HEK293 (cell line): ENCODE results near the gene ABTB2.

Experiments
- CTCF ChIA-PET: fragments of 350-600 bp; formaldehyde crosslinking; extraction: SDS; loops from one replicate; lab custom pipeline; 2021; ENCODE audit warnings: antibody characterized with exemption; lab: Yijun Ruan, JAX
- POLR2A ChIA-PET: fragments of 300-600 bp; formaldehyde crosslinking; extraction: SDS; loops from one replicate; lab custom pipeline; 2020; ENCODE audit warnings: antibody characterized with exemption, inconsistent platforms; lab: Yijun Ruan, JAX
- H3K27ac ChIP-seq: fragments of 200-500 bp; sonication (Bioruptor generic); 2 replicates; pipeline ENCODE4 v1.5.1; 2014; ENCODE audit warnings: low read depth, low read length, control low read depth, inconsistent platforms; ENCODE audit errors: extremely low read depth
- H3K36me3 ChIP-seq, 2 experiments: fragments of 200-500 bp in 1 of 2; sonication (Bioruptor generic) in 1 of 2; 1 replicate in 1 of 2; 2 replicates in 1 of 2; pipeline ENCODE4 v1.5.1; 2014 to 2017; ENCODE audit warnings: inconsistent platforms in 2 of 2, low read length in 2 of 2; ENCODE audit not compliant: control insufficient read depth in 2 of 2, insufficient read depth in 1 of 2
- H3K4me1 ChIP-seq: fragments of 200-500 bp; sonication (Bioruptor generic); 2 replicates; pipeline ENCODE4 v1.5.1; 2014; ENCODE audit warnings: mild to moderate bottlenecking, low read length, inconsistent platforms; ENCODE audit not compliant: control insufficient read depth, insufficient read depth
- H3K4me3 ChIP-seq: 2 replicates; pipeline ENCODE4 v1.5.1; 2011; ENCODE audit warnings: low read depth, mild to moderate bottlenecking, control low read depth, low read length, moderate library complexity
- H3K9me3 ChIP-seq: fragments of 200-500 bp; sonication (Bioruptor generic); 2 replicates; pipeline ENCODE4 v1.5.1; 2014; ENCODE audit warnings: low read depth, low read length, inconsistent platforms; ENCODE audit not compliant: control insufficient read depth, insufficient read depth
- KLF10 ChIP-seq: fragments of 450-650 bp; IDR thresholded peaks from 2 replicates; pipeline ENCODE4 v1.5.1; 2018; ENCODE audit warnings: missing biosample characterization, mild to moderate bottlenecking, missing genetic modification characterization
- ZBTB1 ChIP-seq: fragments of 450-650 bp; formaldehyde crosslinking; IDR thresholded peaks from 2 replicates; pipeline ENCODE4 v1.5.1; 2016; ENCODE audit warnings: missing biosample characterization, missing genetic modification characterization
- ZBTB20 ChIP-seq: fragments of 450-650 bp; formaldehyde crosslinking; IDR thresholded peaks from 2 replicates; pipeline ENCODE4 v1.5.1; 2016; ENCODE audit warnings: missing biosample characterization, missing genetic modification characterization
- ZBTB8A ChIP-seq: fragments of 450-650 bp; formaldehyde crosslinking; IDR thresholded peaks from 2 replicates; pipeline ENCODE4 v1.5.1; 2016; ENCODE audit warnings: missing biosample characterization, missing genetic modification characterization
- ZIC2 ChIP-seq: fragments of 450-650 bp; formaldehyde crosslinking; IDR thresholded peaks from 2 replicates; pipeline ENCODE4 v1.5.1; 2016; ENCODE audit warnings: missing biosample characterization, missing genetic modification characterization
- ZNF174 ChIP-seq: fragments of 450-650 bp; formaldehyde crosslinking; IDR thresholded peaks from 2 replicates; pipeline ENCODE4 v1.5.0; 2017; ENCODE audit warnings: missing biosample characterization, mild to moderate bottlenecking, missing genetic modification characterization
- ZNF335 ChIP-seq: fragments of 450-650 bp; formaldehyde crosslinking; conservative IDR thresholded peaks from 2 replicates; pipeline ENCODE4 v1.5.1; 2016; ENCODE audit warnings: missing biosample characterization, missing genetic modification characterization
- ZNF621 ChIP-seq: fragments of 450-650 bp; formaldehyde crosslinking; IDR thresholded peaks from 2 replicates; pipeline ENCODE4 v1.5.1; 2017; ENCODE audit warnings: missing biosample characterization, missing genetic modification characterization
- ZNF624 ChIP-seq: fragments of 450-650 bp; formaldehyde crosslinking; IDR thresholded peaks from 2 replicates; pipeline ENCODE4 v1.5.1; 2017; ENCODE audit warnings: missing biosample characterization, missing genetic modification characterization
- ZNF76 ChIP-seq: fragments of 450-650 bp; formaldehyde crosslinking; IDR thresholded peaks from 2 replicates; pipeline ENCODE4; 2016; ENCODE audit warnings: low read depth, missing biosample characterization, missing genetic modification characterization, borderline replicate concordance
- ZSCAN23 ChIP-seq: fragments of 450-650 bp; formaldehyde crosslinking; IDR thresholded peaks from 2 replicates; pipeline ENCODE4 v1.5.1; 2016; ENCODE audit warnings: missing biosample characterization, missing genetic modification characterization
- TF ChIP-seq, protein P1 (sequence below): fragments of 450-650 bp; formaldehyde crosslinking; optimal IDR thresholded peaks from 2 replicates; pipeline ENCODE3; 2016; ENCODE audit warnings: missing biosample characterization, mild to moderate bottlenecking, missing genetic modification characterization
- TF ChIP-seq, protein P2 (sequence below): fragments of 450-650 bp; formaldehyde crosslinking; IDR thresholded peaks from 2 replicates; pipeline ENCODE4 v1.5.1; 2016; ENCODE audit warnings: missing biosample characterization, missing genetic modification characterization
- TF ChIP-seq, protein P3 (sequence below): fragments of 450-650 bp; formaldehyde crosslinking; IDR thresholded peaks from 2 replicates; pipeline ENCODE4 v1.5.1; 2016; ENCODE audit warnings: missing biosample characterization, missing genetic modification characterization
- TF ChIP-seq, protein P4 (sequence below): fragments of 450-650 bp; formaldehyde crosslinking; IDR thresholded peaks from 2 replicates; pipeline ENCODE4; 2016; ENCODE audit warnings: missing biosample characterization, missing genetic modification characterization
- TF ChIP-seq, protein P5 (sequence below): fragments of 450-650 bp; formaldehyde crosslinking; IDR thresholded peaks from 2 replicates; pipeline ENCODE4 v1.5.1; 2016; ENCODE audit warnings: missing biosample characterization, missing genetic modification characterization, borderline replicate concordance

ABTB2 gene

DNA sequence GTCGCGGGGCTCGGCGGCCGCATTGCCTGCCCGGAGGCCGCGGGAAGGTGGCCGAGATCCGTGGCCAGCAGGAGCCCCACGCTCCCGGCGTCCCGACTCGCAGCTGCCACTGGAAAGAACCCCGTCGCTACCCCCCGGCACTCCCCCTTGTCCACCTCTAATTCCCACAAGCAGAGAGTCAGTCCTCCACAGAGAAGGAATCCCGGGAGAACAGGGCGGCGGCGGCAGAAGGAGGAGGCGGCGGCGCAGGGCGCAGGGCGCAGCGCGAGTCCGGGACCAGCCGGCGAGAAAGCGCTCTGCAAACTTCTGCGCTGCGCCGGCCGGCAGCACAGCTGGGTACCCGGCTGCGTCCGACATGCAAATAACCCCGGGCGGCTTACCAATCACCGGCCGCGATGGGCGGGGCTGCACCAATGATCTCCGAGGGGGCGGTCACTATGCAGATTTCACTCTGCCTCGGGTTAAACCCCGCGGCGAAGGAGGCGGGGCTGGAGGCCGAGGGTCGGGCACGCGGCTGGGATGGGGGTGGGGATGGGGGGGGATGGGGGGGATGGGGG is at the start of gene ABTB2 (continued):
- TF ChIP-seq ZNF76 (tag by site-specific recombination): peak; percentile 60; the same call in 1 of the 2 replicates
- TF ChIP-seq ZBTB8A: peak; percentile 79
- no peak for TF ChIP-seq ZNF174 (tag by site-specific recombination)
- peak; percentile 56; the same call in 1 of the 2 replicates for TF ChIP-seq ZIC2 (tag by site-specific recombination)
- TF ChIP-seq, protein P1, sequence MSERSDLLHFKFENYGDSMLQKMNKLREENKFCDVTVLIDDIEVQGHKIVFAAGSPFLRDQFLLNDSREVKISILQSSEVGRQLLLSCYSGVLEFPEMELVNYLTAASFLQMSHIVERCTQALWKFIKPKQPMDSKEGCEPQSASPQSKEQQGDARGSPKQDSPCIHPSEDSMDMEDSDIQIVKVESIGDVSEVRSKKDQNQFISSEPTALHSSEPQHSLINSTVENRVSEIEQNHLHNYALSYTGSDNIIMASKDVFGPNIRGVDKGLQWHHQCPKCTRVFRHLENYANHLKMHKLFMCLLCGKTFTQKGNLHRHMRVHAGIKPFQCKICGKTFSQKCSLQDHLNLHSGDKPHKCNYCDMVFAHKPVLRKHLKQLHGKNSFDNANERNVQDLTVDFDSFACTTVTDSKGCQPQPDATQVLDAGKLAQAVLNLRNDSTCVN (tag by site-specific recombination): peak; percentile 58
- TF ChIP-seq ZNF335 (tag by site-specific recombination): peak; percentile 80

DNA sequence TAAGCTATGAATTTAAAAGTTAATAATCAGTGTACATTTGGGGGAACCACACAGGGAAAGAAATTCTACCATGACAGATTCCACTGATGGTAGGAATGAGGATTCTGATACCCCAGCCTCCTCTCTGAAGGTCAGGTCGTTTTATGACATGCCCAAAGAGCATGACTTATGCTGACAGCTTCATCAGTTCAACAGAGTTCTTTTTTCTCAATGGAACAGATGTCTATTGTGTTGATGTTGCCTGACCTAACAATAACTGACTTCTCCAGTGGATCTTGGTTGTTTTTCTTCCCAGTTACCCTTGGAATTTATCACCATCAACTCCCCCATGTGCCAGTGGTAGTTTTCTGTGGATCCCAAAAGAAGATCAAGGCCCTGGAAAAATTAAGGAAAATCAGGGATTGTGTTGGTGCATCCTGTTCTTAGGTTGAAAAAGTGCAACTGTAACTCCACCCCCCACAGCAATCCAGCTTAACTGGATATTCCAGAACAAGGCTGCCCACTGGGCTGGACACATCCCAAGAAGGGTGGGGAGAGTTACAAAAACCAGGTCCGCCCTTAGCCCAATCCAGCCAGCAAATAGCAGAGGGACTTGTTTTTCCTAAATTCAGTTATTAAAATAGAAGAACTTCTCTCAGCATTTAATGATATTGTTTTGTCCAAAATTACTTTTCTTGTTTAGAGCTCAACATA is 49.5 kb upstream of the ABTB2 start:
- Histone ChIP-seq H3K27ac (no peak overlapping the region), H3K36me3 (no peaks in the 10 kb centered on the region), H3K4me1 (no peaks in the 10 kb centered on the region), H3K9me3 (no peaks in the 10 kb centered on the region), H3K4me3 (no peak overlapping the region)
- ChIA-PET CTCF (interaction anchor here (0.8 to 1.0 kb wide), 4 partner anchors 10 to 483 kb away, joined by 3 read pairs; no protein-coding TSS in a partner anchor), POLR2A (no interaction called here)
- no peak for TF ChIP-seq ZNF624 (tag by site-specific recombination)
- TF ChIP-seq, protein P2, sequence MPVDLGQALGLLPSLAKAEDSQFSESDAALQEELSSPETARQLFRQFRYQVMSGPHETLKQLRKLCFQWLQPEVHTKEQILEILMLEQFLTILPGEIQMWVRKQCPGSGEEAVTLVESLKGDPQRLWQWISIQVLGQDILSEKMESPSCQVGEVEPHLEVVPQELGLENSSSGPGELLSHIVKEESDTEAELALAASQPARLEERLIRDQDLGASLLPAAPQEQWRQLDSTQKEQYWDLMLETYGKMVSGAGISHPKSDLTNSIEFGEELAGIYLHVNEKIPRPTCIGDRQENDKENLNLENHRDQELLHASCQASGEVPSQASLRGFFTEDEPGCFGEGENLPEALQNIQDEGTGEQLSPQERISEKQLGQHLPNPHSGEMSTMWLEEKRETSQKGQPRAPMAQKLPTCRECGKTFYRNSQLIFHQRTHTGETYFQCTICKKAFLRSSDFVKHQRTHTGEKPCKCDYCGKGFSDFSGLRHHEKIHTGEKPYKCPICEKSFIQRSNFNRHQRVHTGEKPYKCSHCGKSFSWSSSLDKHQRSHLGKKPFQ (tag by site-specific recombination): no peak
- TF ChIP-seq, protein P3, sequence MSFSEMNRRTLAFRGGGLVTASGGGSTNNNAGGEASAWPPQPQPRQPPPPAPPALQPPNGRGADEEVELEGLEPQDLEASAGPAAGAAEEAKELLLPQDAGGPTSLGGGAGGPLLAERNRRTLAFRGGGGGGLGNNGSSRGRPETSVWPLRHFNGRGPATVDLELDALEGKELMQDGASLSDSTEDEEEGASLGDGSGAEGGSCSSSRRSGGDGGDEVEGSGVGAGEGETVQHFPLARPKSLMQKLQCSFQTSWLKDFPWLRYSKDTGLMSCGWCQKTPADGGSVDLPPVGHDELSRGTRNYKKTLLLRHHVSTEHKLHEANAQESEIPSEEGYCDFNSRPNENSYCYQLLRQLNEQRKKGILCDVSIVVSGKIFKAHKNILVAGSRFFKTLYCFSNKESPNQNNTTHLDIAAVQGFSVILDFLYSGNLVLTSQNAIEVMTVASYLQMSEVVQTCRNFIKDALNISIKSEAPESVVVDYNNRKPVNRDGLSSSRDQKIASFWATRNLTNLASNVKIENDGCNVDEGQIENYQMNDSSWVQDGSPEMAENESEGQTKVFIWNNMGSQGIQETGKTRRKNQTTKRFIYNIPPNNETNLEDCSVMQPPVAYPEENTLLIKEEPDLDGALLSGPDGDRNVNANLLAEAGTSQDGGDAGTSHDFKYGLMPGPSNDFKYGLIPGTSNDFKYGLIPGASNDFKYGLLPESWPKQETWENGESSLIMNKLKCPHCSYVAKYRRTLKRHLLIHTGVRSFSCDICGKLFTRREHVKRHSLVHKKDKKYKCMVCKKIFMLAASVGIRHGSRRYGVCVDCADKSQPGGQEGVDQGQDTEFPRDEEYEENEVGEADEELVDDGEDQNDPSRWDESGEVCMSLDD (tag by site-specific recombination): no peak
- no peak for TF ChIP-seq ZNF621 (tag by site-specific recombination)
- no peak for TF ChIP-seq ZSCAN23 (tag by site-specific recombination)
- TF ChIP-seq ZBTB1 (tag by site-specific recombination): no peak
- no peak for TF ChIP-seq KLF10
- TF ChIP-seq ZBTB20 (tag by site-specific recombination): no peak

DNA sequence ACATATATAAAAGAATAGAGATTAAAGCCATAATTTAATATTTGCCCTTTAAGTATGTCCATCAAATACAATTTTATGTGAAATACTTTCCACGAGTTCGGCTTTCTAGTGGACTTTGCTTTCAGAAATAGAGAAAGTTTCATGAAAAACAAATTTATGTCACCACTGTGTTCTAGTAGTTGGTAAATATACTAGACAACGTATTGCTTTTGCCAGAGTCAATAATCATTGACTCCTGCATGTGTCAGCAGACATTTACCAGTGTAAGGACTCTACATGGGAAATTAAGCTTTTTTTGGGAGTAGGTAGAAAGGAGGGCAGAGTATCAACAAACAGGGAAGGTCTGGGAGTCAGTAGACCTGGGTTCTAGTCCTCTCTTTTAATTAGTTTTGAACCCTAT is 48.6 kb upstream of the ABTB2 start:
- POLR2A ChIA-PET: no interaction called here
- Histone ChIP-seq H3K4me1 (no peaks in the 10 kb centered on the region), H3K36me3 (no peaks in the 10 kb centered on the region), H3K27ac (no peak overlapping the region), H3K9me3 (no peaks in the 10 kb centered on the region), H3K4me3 (no peak overlapping the region)
- CTCF ChIA-PET: interaction anchor here (0.6 to 1.0 kb wide), 3 partner anchors 40 to 87 kb away, joined by 3 to 4 read pairs (median 3); no protein-coding TSS in a partner anchor
- TF ChIP-seq, protein P1 (tag by site-specific recombination): no peak
- TF ChIP-seq, protein P4, sequence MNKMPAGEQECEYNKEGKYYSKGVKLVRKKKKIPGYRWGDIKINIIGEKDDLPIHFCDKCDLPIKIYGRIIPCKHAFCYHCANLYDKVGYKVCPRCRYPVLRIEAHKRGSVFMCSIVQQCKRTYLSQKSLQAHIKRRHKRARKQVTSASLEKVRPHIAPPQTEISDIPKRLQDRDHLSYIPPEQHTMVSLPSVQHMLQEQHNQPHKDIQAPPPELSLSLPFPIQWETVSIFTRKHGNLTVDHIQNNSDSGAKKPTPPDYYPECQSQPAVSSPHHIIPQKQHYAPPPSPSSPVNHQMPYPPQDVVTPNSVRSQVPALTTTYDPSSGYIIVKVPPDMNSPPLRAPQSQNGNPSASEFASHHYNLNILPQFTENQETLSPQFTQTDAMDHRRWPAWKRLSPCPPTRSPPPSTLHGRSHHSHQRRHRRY (tag by site-specific recombination): no peak
- TF ChIP-seq, protein P5, sequence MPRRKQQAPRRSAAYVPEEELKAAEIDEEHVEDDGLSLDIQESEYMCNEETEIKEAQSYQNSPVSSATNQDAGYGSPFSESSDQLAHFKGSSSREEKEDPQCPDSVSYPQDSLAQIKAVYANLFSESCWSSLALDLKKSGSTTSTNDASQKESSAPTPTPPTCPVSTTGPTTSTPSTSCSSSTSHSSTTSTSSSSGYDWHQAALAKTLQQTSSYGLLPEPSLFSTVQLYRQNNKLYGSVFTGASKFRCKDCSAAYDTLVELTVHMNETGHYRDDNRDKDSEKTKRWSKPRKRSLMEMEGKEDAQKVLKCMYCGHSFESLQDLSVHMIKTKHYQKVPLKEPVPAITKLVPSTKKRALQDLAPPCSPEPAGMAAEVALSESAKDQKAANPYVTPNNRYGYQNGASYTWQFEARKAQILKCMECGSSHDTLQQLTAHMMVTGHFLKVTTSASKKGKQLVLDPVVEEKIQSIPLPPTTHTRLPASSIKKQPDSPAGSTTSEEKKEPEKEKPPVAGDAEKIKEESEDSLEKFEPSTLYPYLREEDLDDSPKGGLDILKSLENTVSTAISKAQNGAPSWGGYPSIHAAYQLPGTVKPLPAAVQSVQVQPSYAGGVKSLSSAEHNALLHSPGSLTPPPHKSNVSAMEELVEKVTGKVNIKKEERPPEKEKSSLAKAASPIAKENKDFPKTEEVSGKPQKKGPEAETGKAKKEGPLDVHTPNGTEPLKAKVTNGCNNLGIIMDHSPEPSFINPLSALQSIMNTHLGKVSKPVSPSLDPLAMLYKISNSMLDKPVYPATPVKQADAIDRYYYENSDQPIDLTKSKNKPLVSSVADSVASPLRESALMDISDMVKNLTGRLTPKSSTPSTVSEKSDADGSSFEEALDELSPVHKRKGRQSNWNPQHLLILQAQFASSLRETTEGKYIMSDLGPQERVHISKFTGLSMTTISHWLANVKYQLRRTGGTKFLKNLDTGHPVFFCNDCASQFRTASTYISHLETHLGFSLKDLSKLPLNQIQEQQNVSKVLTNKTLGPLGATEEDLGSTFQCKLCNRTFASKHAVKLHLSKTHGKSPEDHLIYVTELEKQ (tag by site-specific recombination): no peak
